Upper lobe of right lung (tissue), 1 donor: ENCODE results near the gene SLC30A1. TPM values are rescaled to one million over a fixed set of nuclear protein-coding genes. Genes with fewer than 3 reads are reported as not detected.

Experiments used
- ATAC-seq: fragments of 200-7000 bp; cut with Tn5 transposase; one replicate; pipeline ENCODE4 v1.9.1; 2020; ENCODE audit warnings: mild to moderate bottlenecking, moderate library complexity
- DNase-seq: peaks from one replicate; pipeline ENCODE4 v3.0.0-alpha.2; 2020
- H3K27ac ChIP-seq: fragments of 200-600 bp; one replicate; pipeline ENCODE4 v1.8.0; 2022
- H3K27me3 ChIP-seq: fragments of 200-600 bp; one replicate; pipeline ENCODE4 v1.8.0; 2022; ENCODE audit warnings: mild to moderate bottlenecking
- H3K36me3 ChIP-seq: fragments of 200-600 bp; one replicate; pipeline ENCODE4 v1.8.0; 2022
- H3K4me1 ChIP-seq: fragments of 200-600 bp; one replicate; pipeline ENCODE4 v1.8.0; 2022
- H3K4me3 ChIP-seq: fragments of 200-600 bp; one replicate; pipeline ENCODE4 v1.8.0; 2022; ENCODE audit warnings: mild to moderate bottlenecking
- H3K9me3 ChIP-seq: fragments of 200-600 bp; one replicate; pipeline ENCODE4 v1.8.0; 2022
- CTCF ChIP-seq: fragments of 200-600 bp; IDR thresholded peaks from one replicate; pipeline ENCODE4 v1.8.0; 2022; ENCODE audit warnings: antibody characterized with exemption
- intact Hi-C: fragments of 100-400 bp; cut with DNase I; formaldehyde crosslinking; loops from one replicate; pipeline ENCODE4 v1.11.0; 2022
- total RNA-seq: library from RNA; stranded (reverse); fragmentation: NEBNext Ultra II Directional; extraction: Animal tissue kit (Norgen Biotek cat#: 25700); gene quantifications from one replicate; pipeline ENCODE4 v1.2.1, GENCODE V29; 2021
- donor health status: DM: no; HTN: yes; CAD: no; lungs with severe emphysema.

Gene SLC30A1
- total RNA-seq, 1 donor from 2014 or later = 15.6 TPM

DNA sequence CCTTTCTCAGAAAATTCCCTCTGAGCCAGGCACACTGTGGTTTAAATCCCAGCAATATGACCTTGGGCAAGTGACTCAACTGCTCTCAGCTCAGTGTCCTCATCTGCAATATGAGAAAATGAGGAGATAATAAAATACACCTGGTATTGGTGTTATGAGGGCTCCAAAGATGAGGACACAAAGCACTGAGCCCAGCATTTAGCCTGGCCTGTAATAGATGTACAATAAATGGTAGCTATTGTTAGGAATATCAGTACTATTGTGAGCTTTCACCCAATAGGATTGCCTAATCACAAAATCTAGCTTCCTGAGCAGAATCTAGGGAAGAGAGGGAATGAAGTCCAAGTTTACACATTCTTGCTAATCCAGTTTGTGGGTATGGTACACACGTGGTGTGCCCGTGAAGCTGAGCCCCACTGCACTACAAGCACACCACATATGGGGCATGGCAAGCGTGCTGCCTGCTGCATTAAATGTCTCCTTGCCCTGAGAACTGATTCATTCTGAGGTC is 24.3 kb upstream of the SLC30A1 start:
- Histone ChIP-seq H3K9me3 (no peaks in the 10 kb centered on the region), H3K27me3 (no peaks in the 10 kb centered on the region), H3K4me3 (no peak overlapping the region), H3K36me3 (no peaks in the 10 kb centered on the region), H3K27ac (no peak overlapping the region), H3K4me1 (peaks cover 10% of the 10 kb centered on the region)
- intact Hi-C loops = no loop called here
- TF ChIP-seq CTCF = no peak
- ATAC-seq (no peak), DNase-seq (no peak)

- Histone ChIP-seq H3K9me3 (no peaks in the 10 kb centered on the region), H3K4me1 (peaks cover 8% of the 10 kb centered on the region), H3K27me3 (no peaks in the 10 kb centered on the region), H3K4me3 (no peak overlapping the region), H3K36me3 (no peaks in the 10 kb centered on the region), H3K27ac (no peak overlapping the region)
- DNase-seq (no peak), ATAC-seq (no peak)
- no peak for TF ChIP-seq CTCF
- intact Hi-C loops = no loop called here
These were observed 23.2 kb upstream of the SLC30A1 start for GRCh38 chr1:211601982-211602670.

- ATAC-seq = no peak
These were observed 22.2 kb upstream of the SLC30A1 start for GRCh38 chr1:211601159-211601558.

GRCh38 chr1:211599250-211599649 is 20.3 kb upstream of the SLC30A1 start:
- H3K27ac ChIP-seq = no peak overlapping the region
- no peaks in the 10 kb centered on the region for H3K27me3 ChIP-seq
- DNase-seq = no peak
- H3K4me3 ChIP-seq = no peak overlapping the region
- peaks cover 9% of the 10 kb centered on the region for H3K4me1 ChIP-seq
- intact Hi-C loops = no loop called here
- no peaks in the 10 kb centered on the region for H3K36me3 ChIP-seq
- no peaks in the 10 kb centered on the region for H3K9me3 ChIP-seq
- ATAC-seq = no peak
- TF ChIP-seq CTCF = no peak

More at GRCh38 chr1:211601159-211601558, 22.2 kb upstream of the SLC30A1 start:
- H3K4me1 ChIP-seq = peaks cover 9% of the 10 kb centered on the region
- H3K27ac ChIP-seq = no peak overlapping the region
- no peak for DNase-seq
- TF ChIP-seq CTCF = no peak
- no peaks in the 10 kb centered on the region for H3K9me3 ChIP-seq
- H3K4me3 ChIP-seq = no peak overlapping the region
- intact Hi-C loops = no loop called here
- H3K36me3 ChIP-seq = no peaks in the 10 kb centered on the region
- no peaks in the 10 kb centered on the region for H3K27me3 ChIP-seq

- Histone ChIP-seq H3K27ac (no peak overlapping the region), H3K27me3 (no peaks in the 10 kb centered on the region), H3K4me3 (no peak overlapping the region), H3K4me1 (peaks cover 9% of the 10 kb centered on the region), H3K9me3 (no peaks in the 10 kb centered on the region), H3K36me3 (no peaks in the 10 kb centered on the region)
- ATAC-seq (no peak), DNase-seq (no peak)
- TF ChIP-seq CTCF = no peak
- intact Hi-C loops = no loop called here
These were observed 19.6 kb upstream of the SLC30A1 start for GRCh38 chr1:211598514-211598913.
